ENCODE measurements around the gene DOCK2.

Gene DOCK2

DNA sequence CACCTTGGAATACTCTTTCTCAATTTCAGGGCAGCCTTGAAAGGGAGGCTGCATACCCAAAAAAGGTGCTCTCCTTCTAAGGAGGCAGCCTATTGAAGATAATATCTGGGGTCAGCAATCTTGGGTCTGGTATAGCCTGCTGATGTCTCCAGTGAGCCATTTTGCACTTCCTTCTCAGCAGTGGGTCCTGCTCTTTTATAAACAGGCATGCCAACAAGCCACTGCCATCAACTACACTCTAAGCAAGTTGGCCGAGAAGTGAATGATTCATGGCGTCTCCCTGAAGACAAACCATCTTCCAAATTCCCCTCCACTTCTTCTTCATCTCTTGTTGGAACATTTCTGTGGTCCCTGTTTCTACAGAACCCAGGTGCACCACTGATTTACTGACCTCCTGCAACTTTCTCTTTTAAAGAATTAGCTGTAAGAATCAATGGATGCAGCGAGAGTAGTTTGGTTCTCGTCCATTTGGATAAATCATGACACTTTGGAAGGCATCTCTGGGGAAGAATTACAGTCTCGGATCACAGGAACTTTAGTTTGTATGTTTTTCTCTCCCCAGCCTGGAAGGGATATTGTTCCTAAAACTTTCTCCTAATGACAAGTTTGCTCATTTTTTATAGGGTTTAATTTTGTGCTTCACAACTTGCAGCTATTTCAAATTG, 234.9 kb downstream of the DOCK2 start:
- peak; percentile 33 for DNase-seq

DNA sequence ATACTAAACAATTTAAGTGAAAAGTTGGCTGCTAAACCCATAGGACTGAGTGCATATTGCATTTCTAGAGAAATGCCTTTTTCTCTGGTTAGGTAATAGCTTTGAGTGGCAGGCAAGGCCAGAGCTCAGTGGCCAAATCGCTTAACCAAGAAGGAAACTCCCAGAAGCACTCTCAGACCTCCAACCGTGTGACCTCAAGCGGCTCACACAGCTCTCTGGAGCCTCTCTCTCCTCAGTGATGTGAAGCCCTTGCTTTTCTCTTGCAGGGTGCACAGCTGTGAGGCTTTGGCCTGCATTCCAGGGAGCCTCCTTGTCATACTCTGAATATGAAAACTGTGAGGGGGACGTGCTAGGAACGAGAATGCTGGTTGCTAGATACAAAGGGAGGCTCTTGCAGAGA, 236.6 kb downstream of the DOCK2 start:
- peak; percentile 84 for DNase-seq

DNA sequence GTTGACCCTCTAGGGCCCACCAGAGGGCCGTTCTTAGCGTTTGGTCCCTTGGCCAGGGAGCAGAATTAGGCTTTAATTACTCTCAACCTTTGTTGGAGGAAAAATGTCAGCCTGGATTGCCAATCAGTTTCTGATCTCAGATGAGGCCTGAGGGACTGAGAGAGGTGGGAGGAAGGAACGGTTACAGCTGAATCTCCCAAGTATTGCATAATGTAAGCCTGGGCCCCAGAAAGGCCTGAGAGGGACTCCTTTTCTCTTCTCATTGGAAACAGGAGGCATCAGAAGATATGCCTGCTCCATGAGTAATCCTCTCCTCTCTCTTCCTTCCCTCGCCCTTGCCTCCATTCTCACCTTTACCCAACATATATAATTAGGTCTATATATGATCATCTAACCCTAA, 237.5 kb downstream of the DOCK2 start:
- no peak for DNase-seq

DNA sequence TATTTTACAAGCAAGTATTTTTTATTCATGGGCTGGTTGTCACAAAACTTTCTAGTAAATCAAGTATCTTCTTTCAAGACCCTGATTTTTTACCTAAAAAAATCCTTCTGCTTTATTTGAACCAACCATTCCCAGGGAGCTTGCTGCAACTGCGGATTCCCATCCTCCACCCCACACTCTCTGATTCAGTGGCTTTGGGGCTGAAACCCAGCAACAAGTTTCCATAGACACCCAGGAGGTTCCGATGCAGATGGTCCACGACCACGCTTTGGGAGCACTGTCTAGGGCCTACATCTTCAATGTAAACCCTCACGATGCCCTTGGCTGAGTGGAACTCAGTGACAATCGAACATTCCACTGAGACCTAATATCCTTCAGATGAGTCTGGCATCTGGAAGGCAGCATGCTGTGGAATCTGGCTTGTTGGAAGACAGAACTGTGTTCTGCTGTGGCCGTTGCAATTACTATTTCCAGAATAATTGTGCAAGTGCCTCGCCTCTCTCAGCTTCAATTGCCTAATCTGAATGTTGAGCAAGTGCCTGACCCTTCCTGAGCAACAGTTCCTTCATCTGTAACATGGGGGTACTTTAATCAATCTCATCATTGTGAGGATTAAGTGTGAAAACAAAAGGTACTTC, 238.1 kb downstream of the DOCK2 start:
- peak; percentile 13 for DNase-seq

DNA sequence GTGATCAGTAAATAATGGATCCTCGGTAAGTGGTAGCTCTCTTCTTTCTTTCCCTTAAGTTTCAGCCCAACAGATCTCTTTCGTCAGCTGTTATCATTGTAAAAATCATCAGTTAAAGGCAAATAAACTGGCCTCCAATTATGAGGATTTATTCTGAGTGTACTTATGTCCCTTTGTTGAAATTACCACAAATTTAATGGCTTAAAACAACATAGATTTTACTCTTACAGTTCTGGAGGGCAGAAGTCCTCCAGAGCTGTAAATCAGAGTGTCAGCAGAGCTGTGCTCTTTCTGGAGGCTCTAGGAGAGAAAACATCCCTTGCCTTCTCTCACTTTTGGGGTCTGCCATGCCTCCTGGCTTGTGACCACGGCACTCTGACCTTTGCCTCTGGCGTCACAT, 238.7 kb downstream of the DOCK2 start:
- DNase-seq: no peak

DNA sequence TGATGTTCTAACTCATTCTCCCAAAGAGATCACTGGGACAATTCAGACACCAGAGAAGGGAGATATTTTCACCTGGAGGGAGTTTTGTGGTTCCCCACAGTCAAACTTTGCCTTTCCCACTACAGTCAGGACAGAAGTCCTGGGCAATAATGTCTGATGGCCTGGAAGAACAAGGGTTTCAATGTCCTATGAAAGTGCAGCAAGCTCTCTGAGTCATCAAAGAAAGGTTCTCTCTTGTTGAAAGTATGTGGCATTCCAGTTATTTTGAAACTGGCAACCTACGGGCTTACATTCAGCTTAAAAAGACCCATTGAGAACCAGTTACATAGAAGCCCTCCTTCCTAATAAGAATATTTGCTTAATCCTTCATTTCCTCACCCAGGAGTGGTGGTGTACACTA, 239.3 kb downstream of the DOCK2 start:
- peak; percentile 29 for DNase-seq

DNA sequence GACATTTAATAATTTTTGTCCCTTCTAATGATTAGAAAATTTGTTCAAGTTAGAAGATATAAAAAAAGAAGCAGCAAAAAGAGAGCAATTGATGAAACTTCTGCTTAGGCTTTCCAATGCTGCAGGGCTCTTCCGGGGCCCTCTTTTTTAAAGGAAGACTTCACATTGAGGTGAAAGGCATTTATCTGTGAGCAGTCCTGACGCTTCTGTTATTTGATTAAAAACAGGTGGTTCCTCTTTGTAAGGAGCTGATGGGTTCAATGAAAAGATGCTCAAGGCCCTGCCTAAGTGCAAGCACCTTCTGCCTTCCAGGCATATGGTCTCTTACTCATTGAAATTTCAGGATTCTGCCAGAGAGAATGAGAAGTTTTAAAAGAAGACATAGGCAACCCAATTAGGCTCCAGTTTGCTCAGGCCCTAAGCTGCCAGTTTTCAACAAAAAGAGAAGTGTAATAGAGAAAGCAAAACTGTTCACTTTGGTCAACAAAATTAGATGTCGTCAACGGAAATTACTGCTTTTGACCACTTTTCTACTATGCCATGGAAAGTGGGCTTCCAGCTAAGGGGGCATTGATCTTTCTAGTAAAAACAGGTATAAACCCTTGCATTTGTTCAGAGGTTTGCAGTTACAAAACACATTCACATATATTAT, 243.1 kb downstream of the DOCK2 start:
- DNase-seq: no peak

DNA sequence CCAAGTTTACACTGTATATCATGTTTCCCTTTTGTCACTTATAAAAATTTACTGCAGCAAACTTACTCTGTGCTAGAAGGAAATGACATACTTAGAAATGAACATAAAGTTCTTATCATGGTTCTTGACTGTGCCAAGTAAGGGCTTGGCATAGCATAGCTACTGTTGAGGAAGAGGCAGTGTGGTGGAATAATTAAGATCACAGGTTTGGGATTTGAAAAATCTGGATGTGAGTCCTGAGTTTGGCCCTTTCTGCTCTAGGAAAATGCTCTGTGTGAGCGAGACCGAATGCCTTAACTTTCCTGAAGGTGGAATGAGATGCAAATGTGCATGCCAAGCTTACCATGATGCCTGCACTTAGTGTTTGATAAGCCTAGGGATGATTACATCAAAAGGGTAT, 243.7 kb downstream of the DOCK2 start:
- no peak for DNase-seq

DNA sequence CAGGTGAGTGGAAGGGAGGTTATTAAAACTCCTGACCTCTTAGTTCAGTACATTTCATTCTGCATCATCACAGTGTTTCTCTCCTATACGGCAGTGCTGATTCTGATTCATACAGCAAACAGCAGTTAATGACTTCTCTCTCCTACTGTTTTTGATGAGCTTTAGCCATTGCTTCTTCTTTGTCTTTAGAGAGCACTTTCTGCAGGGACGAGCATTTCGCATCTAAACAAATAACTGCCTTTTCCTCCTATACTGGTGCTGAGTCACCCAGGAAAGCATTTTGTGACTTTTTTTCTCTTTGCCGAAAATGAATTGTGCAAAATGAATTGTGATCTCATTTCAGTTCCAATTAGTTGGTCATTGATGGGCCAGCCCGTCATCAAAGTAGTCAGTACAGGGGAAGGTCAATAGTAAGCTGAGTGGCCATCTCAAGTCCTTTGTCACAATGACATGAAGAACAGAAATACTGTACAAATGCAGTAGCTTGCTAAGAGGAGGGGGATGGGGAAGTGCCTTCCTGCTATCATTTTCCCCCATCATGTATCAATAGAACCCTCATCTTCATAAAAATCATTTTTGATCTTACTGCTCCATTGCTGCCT, 244.7 kb downstream of the DOCK2 start:
- DNase-seq: no peak

DNA sequence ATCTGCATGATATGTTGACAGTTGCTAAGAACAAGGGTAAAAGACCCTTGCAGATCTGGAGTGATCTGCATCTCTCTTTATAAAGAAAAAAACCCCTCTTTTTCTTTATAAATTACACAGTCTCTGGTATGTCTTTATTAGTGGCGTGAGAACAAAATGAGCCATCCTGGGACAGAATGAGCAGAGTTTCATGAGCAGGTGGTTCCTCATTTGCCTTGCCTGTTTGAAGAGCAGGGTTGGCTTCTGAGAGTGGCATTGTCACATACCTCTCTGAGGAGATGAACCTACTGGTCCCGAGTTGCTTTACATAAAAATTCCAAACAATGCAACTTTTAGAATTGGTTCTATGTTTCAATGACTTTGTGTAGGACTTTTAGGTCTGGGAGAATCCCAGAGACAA, 249.0 kb downstream of the DOCK2 start:
- DNase-seq: no peak

DNA sequence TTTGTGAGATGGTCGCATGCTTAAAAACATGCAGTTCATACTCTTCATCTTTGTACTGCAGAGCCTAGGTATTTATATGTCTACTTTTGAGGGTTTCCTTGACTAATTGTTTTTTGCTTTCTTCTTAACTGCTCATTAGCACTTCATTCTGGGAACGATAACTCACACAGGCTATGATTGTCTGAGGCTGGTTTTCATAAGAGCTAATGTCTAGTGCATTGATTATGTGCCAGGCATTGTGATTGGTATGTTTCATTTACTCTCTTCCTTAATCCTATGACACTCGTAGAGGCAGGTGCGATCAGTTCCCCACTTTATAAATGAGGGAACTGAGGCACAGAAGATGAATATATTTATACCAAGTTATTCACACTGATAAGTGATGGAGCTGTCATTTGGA, 249.6 kb downstream of the DOCK2 start:
- no peak for DNase-seq

DNA sequence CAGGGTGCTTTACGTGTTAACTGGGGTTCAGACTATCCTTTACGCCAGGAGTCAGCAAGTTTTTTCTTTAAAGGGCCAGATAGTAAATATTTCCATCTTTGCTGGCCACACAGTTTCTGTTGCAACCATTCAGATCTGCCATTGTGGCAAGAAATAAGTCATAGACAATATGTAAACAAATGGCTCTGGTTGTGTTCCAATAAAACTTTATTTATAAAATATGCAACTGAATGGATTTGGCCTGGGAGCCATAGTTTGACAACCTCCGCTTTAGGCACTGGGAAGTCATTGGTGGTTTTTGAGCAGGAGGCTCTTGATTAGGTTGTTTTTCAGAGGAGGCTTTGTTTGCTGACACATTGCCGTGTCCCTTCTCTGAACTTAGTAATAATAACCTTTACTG, 252.5 kb downstream of the DOCK2 start:
- no peak for DNase-seq

DNA sequence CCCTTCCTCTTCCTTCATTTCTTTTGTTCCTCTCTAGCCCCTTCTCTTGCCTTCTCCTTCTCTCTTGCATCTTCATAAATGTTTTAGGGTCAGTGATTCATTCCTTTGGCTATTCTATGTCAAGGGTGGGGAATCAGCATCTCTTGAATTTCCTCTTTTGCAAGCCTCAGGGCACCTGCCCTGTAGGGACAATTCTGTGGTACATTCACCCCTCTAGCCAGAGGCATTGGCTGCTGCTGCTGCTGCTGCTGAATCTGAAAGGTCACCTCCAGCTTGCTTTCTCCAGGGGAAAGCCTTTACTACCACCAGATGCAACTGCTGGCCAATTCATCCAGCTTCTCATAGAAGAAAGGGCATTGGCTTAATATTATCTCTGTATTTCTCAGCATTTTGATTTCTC, 255.9 kb downstream of the DOCK2 start:
- no peak for DNase-seq

DNA sequence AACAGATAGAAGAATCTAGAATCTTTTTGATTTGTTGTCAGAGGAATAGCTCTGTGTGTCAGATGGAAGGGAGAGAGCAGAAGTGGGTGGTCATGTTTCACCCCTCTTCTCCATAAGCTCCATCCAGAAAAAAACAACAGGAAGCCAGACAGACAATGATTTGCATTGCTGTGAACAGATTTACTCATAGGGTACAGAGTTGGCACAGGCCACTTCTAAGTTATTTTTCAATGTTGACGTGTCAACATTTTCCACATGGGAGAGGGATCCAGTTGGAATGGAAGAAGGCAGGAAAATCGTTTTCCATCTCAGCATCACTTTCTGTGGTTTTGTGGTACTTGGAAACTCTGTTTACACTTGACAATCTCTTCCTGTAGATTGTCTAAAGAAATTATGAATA, 256.5 kb downstream of the DOCK2 start:
- DNase-seq: peak; percentile 78

DNA sequence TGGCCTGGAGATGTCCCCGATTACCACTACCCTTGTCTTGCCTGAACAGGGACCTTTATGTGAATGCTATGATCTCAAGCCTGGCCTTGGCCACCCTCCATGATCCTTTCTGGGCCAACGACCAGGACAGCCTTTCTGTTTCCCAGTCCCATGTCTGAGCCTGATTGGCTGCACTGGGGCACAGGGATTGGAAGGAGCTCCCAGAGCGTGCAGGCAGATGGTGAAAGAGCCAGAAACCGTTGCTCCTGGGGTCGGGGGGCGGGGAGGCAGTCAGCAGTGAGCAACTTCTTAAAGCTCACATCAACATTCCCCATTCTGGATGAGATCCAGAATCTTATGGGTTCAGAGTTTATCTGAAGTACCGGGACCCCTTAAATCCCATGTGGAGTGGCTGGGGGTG, 258.9 kb downstream of the DOCK2 start:
- peak; percentile 53 for DNase-seq

DNA sequence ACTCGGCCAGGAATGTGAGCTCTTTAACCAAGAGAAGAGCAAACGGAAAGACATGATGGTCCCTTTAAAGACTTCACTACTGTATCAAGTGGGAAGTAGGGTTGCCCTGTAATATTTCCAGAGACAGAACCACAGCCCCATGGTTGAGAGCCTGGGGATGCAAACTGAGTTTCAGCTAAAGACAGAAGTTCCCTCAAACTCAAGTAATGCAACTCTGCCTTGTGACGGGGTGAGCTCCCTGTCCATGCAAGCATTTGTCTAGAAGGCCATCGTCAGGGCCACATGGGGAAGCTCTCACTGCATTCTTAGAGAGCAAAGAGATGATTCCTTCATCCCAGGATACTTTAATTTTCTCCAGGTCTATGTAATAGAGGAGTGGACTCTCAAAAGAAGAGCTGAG, 260.4 kb downstream of the DOCK2 start:
- no peak for DNase-seq

DNA sequence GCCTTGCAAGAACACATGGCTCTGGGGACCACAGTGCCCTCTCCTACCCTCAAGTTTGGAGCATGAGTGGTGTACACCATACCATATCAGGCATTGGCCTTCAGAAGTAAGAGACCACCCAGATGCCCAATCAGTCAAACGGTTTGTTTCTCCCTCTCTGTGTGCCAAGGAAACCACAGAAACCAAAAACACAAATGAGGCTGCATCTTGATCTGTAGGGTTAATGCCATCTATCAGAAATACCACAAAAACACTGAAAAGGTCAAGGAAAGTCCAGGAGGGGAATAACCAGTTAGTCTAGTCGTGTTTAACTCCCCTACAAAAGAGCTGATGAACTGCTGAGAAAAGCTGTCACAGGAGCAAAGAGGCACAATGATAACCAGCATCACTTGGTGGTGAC, 264.8 kb downstream of the DOCK2 start:
- DNase-seq: no peak

DNA sequence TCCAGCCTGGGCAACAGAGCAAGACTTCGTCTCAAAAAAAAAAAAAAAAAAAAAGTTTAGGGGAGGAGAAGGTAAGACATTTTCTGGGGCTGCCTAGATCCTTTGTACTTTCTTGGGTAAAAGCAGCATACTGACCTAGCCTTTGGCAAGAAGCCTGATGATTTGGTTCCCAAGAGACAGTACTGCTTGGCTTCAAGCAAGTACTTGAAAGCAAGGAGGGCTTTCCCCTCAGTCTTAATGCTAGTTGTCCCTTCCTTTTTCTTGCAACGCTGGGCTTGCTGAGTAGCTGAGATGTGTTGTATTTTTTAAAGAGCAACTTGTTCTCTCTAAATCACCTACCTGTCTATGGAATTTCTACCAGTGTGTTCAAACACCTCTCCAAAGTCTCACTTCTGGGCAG, 267.0 kb downstream of the DOCK2 start:
- DNase-seq: peak; percentile 67

DNA sequence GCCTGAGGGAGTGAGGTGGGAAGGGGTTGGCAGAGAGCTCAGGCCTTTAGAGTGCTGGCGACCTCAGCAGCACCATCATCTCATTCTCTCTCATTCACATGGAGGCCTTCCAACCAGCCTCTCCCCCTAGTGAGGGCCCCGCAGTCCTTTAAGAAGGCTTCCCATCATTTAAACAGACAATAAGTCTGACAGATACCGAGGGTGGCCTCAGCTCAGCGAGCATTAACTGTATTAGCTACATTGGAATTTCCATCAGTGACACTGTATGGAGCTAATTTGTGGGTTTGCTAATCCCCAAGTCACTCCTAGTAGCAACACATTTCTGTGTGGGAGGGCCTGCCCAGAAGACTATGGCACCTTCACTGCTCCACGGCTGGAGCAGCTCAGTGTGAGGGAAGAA, 267.4 kb downstream of the DOCK2 start:
- DNase-seq: peak; percentile 31

DNA sequence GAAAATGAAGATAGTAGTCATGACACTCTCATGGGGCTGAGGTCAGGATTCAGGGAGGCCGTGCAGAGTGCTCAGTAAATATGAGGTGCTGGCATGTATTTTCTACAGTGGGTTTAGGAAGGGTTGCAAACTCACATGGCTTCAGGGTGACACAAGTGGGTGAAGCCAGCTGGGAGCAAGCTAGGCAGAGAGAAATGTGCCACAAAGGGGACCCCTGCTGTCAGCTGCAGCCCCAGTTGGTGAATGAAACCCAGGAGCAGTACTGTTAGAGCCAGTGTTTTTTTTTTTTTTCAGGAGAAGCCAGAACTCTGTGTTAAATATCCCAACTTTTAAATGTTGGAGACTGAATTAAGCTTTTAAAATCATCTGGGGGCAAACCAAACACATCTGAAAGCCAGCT, 267.9 kb downstream of the DOCK2 start:
- DNase-seq: no peak

DNA sequence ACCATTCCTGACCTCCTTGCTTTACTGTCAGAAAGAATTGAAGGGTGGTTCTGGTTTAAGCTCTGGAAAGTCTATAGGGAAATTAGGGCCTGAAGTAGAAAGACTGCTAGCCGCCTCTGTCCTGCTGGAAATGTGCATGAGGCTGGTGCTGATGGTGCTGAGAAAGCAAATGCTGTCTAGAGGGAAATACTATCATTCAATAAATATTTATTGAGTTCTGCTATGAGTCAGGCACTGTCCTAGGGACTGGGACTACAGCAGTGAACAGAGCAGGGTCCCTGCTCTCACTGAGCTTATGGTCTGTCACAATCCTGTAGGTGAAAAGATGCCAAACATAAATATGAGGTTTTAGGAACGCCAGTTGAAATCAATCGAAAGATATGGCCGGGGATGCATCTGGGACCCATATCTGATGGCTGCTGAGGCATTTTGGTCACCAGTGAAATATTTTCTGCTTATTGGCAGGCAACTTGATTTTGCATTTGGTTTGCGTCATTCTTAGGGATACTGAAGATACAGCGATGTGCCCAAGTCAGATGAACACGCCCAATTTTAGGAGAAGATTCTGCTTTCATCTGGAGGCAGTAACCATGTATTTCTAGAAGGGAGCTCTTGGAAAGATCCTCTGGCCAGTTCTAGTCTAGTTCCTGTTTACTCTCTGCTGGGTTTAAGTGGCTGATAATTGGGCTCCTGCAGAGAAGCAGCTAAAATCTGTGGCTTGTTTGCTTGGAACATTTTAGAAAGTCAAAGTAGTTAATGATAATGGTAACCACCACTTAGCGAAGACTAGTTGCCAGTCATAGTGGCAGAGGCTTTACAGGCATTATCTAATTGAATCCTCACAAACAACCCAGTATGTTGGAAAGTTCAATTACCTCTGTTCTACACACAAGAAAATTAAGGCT, 269.9 kb downstream of the DOCK2 start:
- peak; percentile 21 for DNase-seq

DNA sequence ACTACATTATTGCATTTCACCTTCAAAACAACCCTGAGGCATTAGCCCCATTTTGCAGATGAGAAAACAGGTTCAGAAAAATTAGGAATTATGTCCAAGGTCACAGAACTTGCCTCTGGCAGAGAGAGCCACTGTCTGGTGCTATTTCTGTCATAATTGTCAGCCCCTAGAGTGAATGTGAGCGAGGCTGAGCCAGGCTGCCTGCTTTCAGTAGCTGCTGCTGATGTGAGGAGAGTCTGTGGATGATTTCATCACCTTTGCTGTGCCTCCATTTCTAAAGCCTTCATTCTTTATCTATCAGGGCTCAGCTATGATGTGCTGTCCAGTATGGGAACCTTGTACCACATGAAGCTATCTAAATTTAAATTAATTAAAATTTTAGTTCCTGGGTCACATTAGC, 271.8 kb downstream of the DOCK2 start:
- no peak for DNase-seq

DNA sequence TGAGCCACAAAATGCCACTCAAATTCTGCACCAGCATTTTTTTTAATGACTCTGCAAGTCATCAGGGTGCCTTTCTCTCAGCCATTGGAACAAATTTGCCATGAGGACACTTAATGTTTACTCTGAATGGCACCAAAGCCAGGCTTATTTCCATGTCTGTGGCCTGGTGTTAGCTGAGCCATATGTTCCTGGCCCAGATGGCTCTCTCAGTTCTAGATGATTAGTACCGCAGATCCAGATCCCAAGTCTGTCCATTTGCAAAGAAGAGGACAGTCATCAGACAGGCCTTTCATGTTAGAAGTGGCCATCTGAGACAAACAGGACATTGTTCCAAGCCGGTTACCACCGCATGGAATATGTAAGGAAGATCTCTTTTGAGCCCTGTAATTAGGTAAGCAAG, 272.9 kb downstream of the DOCK2 start:
- DNase-seq: no peak
